ENCODE data around the gene SEC23A.
"Not testable (repeated sequence)": the region's sequence is repeated elsewhere in the genome, so short reads cannot be mapped to it uniquely, and the experiment has no call there.

SEC23A gene

DNA sequence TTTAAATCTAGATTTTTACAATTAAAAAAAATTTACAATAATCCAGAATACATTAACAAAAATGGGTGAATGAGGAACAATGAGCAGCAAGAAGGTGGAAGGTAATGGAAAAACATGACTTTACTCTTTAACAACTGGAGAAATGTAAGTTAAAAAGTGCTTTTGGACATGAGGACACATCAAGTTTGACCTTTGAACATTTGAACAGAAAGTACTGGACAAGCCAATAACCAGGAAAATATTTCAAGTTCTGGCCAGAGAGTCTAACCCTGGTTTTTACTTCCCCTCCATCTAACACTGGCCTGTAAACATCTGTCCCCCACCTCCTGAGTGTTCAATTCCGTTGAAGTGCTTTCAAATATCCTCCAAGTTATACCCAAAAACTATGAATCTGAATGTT lies 94.1 kb downstream of the SEC23A start:
- H3K27me3 Mint-ChIP-seq; H3K4me3 Mint-ChIP-seq; H3K36me3 Mint-ChIP-seq (ENCODE audit: low read depth); H3K27ac Mint-ChIP-seq; H3K9me3 Mint-ChIP-seq: not testable (repeated sequence)
- intact Hi-C loops (cut with micrococcal nuclease) = loop anchor here (5.0 kb wide), 1 partner anchor 137 kb away; no protein-coding TSS in a partner anchor
- H3K4me1 Mint-ChIP-seq (ENCODE audit: low read depth) = peaks cover 25% of the 10 kb centered on the region

GRCh38 chr14:39006721-39007410 lies 96.2 kb downstream of the SEC23A start:
- peaks cover 28% of the 10 kb centered on the region for H3K4me1 Mint-ChIP-seq (ENCODE audit: low read depth)

DNA sequence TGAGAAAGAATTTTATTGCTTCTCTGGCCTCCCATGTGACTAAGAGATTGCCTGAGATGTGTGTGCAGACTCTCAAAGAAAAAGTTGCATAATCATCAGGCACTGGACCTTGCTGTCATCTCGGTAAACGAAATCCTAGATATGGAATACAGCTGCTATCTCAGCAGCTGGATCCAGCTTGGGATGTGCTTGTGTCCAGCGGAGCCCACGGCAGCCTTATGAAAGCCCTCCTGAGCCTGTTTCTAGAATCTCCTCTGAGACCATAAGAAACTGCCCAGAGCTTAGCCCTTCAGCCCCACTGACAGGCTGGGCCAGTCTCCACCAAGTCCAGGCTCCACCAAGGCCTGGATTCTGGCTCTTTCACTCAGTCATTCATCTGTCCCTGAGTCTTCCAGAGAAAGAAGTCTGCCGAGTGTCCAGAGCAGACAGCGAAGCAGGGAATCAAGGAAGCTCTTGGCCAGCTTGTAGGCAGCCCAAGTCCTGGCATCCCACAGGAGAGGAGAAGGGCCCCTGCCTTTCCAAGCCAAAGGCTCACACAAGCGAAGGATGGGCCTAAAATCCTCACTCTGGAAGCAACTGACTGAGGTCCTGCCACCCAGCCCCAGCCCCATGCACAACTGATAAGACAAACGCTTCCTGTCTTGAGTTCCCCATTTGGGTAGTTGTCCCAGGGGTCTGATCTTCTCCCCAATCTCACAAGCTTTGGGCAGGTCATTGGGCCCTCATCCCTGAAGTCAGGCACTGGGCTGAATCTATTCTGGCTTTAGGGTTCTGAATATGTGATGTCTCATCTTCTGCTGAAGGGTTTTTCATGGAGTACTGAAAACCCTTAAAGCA lies 97.8 kb downstream of the SEC23A start:
- Mint-ChIP-seq H3K9me3 (no peaks in the 10 kb centered on the region), H3K36me3 (ENCODE audit: low read depth) (no peaks in the 10 kb centered on the region), H3K27me3 (no peaks in the 10 kb centered on the region), H3K4me3 (no peak overlapping the region), H3K27ac (no peak overlapping the region), H3K4me1 (ENCODE audit: low read depth) (peaks cover 28% of the 10 kb centered on the region)
- intact Hi-C loops (cut with micrococcal nuclease) = loop anchor here (5.0 kb wide), 1 partner anchor 133 kb away; no protein-coding TSS in a partner anchor

More at GRCh38 chr14:39006721-39007410, 96.2 kb downstream of the SEC23A start:
- Mint-ChIP-seq H3K9me3 (no peaks in the 10 kb centered on the region), H3K27me3 (no peaks in the 10 kb centered on the region), H3K36me3 (ENCODE audit: low read depth) (no peaks in the 10 kb centered on the region), H3K27ac (peak overlapping the region; percentile 57), H3K4me3 (no peak overlapping the region)
- intact Hi-C loops (cut with micrococcal nuclease) = loop anchor here (5.0 kb wide), 1 partner anchor 135 kb away; no protein-coding TSS in a partner anchor

DNA sequence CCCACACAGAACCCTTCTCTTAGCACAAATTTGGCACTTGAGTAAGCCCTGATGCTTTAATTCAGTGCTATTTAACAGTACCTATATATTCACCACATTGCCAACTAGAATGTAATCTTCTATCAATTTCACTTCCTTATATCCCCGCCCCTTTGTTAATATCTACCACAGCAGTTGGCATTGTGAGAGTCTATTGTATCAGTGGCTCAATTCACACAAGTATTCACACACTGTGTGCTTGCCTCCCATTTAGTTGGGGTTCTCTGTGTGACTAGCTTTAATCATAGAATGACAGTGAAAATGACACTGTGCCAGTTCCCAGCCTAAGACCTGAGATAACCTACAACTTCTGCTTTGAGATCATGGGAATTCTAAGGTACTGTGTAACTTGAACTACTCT lies 103.1 kb downstream of the SEC23A start:
- H3K4me1 Mint-ChIP-seq (ENCODE audit: low read depth) = peaks cover 22% of the 10 kb centered on the region
- no peaks in the 10 kb centered on the region for H3K27me3 Mint-ChIP-seq
- intact Hi-C loops (cut with micrococcal nuclease) = no loop called here
- H3K9me3 Mint-ChIP-seq = no peaks in the 10 kb centered on the region
- H3K4me3 Mint-ChIP-seq = no peak overlapping the region
- H3K36me3 Mint-ChIP-seq (ENCODE audit: low read depth) = no peaks in the 10 kb centered on the region
- H3K27ac Mint-ChIP-seq = no peak overlapping the region

- Mint-ChIP-seq H3K27me3 (no peaks in the 10 kb centered on the region), H3K27ac (no peak overlapping the region), H3K4me3 (no peak overlapping the region), H3K9me3 (no peaks in the 10 kb centered on the region), H3K36me3 (ENCODE audit: low read depth) (no peaks in the 10 kb centered on the region), H3K4me1 (ENCODE audit: low read depth) (peaks cover 35% of the 10 kb centered on the region)
- intact Hi-C loops (cut with micrococcal nuclease) = no loop called here
Observed at GRCh38 chr14:38994731-38995130, 108.3 kb downstream of the SEC23A start.

- intact Hi-C loops (cut with micrococcal nuclease) = no loop called here
- Mint-ChIP-seq H3K27me3 (no peaks in the 10 kb centered on the region), H3K36me3 (ENCODE audit: low read depth) (no peaks in the 10 kb centered on the region)
Observed at GRCh38 chr14:38993981-38994380, 109.1 kb downstream of the SEC23A start.

GRCh38 chr14:38992067-38992844 lies 110.8 kb downstream of the SEC23A start:
- Mint-ChIP-seq H3K4me1 (ENCODE audit: low read depth) (peaks cover 43% of the 10 kb centered on the region), H3K27me3 (no peaks in the 10 kb centered on the region), H3K36me3 (ENCODE audit: low read depth) (no peaks in the 10 kb centered on the region), H3K4me3 (no peak overlapping the region), H3K9me3 (no peaks in the 10 kb centered on the region), H3K27ac (no peak overlapping the region)
- intact Hi-C loops (cut with micrococcal nuclease) = no loop called here

More at GRCh38 chr14:38993981-38994380, 109.1 kb downstream of the SEC23A start:
- Mint-ChIP-seq H3K4me3 (no peak overlapping the region), H3K27ac (no peak overlapping the region), H3K9me3 (no peaks in the 10 kb centered on the region), H3K4me1 (ENCODE audit: low read depth) (peaks cover 39% of the 10 kb centered on the region)

GRCh38 chr14:38991299-38991698 lies 111.7 kb downstream of the SEC23A start:
- intact Hi-C loops (cut with micrococcal nuclease) = no loop called here
- peaks cover 43% of the 10 kb centered on the region for H3K4me1 Mint-ChIP-seq (ENCODE audit: low read depth)
- H3K4me3 Mint-ChIP-seq = no peak overlapping the region

DNA sequence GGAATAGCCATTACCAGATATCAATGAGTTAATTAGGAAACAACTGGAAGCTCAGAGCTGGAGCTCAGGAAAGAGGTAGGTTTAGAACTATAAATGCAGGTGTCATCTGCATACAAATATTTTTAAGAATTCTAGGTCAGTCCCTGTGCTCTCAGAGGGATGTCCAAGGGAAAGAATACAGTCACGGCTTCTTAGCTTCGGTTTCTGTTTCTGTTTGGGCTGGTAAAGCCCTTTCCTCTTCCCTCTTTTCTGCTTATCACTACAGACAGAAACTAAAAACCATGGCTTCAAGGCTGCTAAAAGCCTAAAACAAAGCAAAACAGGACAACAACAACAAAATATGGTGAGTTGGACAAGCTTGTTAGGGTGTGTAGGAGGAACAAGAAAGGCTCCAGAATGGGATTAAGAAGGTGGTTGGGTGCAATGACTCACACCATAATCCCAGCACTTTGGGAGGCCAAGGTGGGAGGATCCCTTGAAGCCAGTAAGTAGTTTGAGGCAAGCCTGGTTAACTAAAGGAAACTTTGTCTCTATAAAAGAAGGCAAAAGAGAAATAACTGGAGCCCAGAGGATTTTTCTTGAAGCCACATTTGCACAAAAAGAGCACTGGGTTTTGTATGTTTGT lies 113.0 kb downstream of the SEC23A start:
- intact Hi-C loops (cut with micrococcal nuclease) = no loop called here
- no peaks in the 10 kb centered on the region for H3K36me3 Mint-ChIP-seq (ENCODE audit: low read depth)
- no peaks in the 10 kb centered on the region for H3K27me3 Mint-ChIP-seq
- peaks cover 35% of the 10 kb centered on the region for H3K4me1 Mint-ChIP-seq (ENCODE audit: low read depth)
- peak overlapping the region; percentile 10 for H3K27ac Mint-ChIP-seq
- H3K4me3 Mint-ChIP-seq = no peak overlapping the region
- H3K9me3 Mint-ChIP-seq = no peaks in the 10 kb centered on the region

More at GRCh38 chr14:38991299-38991698, 111.7 kb downstream of the SEC23A start:
- H3K27me3 Mint-ChIP-seq = no peaks in the 10 kb centered on the region
- no peak overlapping the region for H3K27ac Mint-ChIP-seq
- no peaks in the 10 kb centered on the region for H3K36me3 Mint-ChIP-seq (ENCODE audit: low read depth)
- H3K9me3 Mint-ChIP-seq = no peaks in the 10 kb centered on the region

DNA sequence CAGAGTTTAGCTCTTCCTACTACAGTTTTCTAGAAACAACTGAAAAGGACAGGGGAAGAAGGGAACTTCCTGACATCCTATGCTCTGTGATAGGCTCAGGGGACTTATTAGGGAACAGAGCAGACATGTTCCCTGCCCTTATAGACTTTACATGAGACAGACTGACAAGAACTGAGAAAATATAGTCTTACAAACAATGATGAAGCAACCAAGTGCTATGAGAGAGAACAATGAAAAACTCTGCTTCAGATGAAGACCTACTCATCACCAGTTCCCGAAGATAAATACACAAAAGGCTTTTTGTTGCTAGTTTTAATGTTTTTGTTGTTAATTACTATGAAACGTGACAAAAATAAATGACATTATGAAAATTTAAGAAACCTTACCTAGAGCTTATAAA lies 115.3 kb downstream of the SEC23A start:
- Mint-ChIP-seq H3K4me3 (no peak overlapping the region), H3K27me3 (no peaks in the 10 kb centered on the region), H3K36me3 (ENCODE audit: low read depth) (no peaks in the 10 kb centered on the region), H3K27ac (no peak overlapping the region), H3K4me1 (ENCODE audit: low read depth) (peaks cover 25% of the 10 kb centered on the region), H3K9me3 (no peaks in the 10 kb centered on the region)
- intact Hi-C loops (cut with micrococcal nuclease) = no loop called here

DNA sequence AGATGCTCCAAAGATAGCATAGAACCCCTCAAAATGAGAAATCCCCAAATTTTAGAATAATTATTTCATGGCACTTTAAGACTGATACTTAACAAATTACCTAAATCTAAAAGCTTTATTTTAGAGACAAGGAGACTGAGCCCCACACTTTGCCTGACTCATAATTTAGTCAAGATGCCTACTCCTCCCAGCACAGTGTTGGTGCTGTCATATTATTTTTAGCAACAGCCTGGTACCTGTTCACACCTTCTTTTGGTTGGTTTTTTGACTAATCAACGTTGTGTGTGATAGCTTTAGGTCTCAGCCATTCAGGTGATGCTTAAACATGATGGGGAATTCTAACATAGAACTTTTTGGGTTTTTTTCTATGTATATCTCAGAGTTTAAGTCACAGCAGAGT lies 120.2 kb downstream of the SEC23A start:
- Mint-ChIP-seq H3K4me1 (ENCODE audit: low read depth) (no peaks in the 10 kb centered on the region), H3K4me3 (no peak overlapping the region), H3K36me3 (ENCODE audit: low read depth) (no peaks in the 10 kb centered on the region), H3K27me3 (peaks cover 7% of the 10 kb centered on the region), H3K27ac (no peak overlapping the region), H3K9me3 (peaks cover 11% of the 10 kb centered on the region)
- intact Hi-C loops (cut with micrococcal nuclease) = no loop called here

DNA sequence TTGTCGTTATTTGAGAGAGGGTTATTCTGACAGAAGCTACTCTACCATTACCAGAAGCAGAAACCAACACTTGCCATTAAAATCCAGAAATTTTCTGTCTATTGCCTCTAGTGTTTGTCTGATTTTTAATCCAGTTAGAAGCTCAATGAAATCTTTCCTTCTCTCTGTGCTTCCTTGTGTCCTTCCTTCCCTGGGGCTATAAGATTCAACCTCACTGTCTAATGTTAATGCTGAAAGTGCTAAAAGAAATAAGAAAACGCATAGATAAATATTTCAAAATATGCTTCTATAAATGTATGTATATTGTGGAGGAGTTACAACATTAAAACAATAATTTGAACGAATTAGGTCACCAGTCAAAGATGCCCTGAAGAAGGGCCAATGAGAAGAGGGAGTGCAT lies 120.8 kb downstream of the SEC23A start:
- Mint-ChIP-seq H3K4me3 (no peak overlapping the region), H3K9me3 (peaks cover 13% of the 10 kb centered on the region), H3K4me1 (ENCODE audit: low read depth) (no peaks in the 10 kb centered on the region), H3K36me3 (ENCODE audit: low read depth) (no peaks in the 10 kb centered on the region), H3K27ac (no peak overlapping the region), H3K27me3 (peaks cover 7% of the 10 kb centered on the region)
- intact Hi-C loops (cut with micrococcal nuclease) = no loop called here

Data from dendritic cell treated with granulocyte-macrophage colony-stimulating factor and Interleukin-4, amounts not matched to agents 40 ng/mL and 50 ng/mL, for 4 days (primary cell).